Measurements from ENCODE around the gene C9orf50.

The C9orf50 gene

DNA sequence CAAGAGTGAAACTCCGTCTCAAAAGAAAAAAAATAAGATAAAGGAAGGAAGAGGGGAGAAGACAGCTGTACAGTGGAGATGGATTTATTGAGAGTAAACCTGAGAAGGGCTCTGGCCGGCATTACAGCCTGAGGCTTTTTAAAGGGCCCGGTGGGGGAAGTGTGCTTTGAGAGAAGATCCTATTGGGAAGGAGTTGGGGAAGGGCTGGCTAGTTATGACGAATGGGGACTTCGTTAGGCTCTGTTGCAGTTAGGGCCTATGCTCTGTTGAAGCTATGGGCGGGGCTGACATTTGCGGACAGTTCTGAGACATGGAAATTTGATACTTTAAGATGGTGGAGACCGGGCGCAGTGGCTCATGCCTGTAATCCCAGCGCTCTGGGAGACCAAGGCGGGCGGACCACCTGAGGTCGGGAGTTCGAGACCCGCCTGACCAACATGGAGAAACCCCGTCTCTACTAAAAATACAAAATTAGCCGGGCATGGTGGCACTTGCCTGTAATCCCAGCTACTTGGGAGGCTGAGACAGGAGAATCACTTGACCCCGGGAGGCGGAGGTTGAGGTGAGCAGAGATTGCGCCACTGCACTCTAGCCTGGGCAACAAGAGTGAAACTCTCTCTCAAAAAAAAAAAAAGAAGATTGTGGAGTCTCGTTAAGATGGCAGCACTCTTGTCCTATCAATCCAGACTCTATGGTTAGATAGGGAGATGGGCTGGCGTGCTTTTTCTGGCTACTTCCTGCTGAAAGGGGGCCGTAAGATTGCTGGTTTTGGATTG, 33.2 kb downstream of the C9orf50 start:
- H3K4me3 ChIP-seq (ENCODE audit: low read depth, low read length) = no peak overlapping the region
- no peak for TF ChIP-seq CTCF (conservative IDR thresholded peaks at IDR 0.05; ENCODE audit: low read depth, low read length)
- DNase-seq (ENCODE audit: low read depth) = no peak

DNA sequence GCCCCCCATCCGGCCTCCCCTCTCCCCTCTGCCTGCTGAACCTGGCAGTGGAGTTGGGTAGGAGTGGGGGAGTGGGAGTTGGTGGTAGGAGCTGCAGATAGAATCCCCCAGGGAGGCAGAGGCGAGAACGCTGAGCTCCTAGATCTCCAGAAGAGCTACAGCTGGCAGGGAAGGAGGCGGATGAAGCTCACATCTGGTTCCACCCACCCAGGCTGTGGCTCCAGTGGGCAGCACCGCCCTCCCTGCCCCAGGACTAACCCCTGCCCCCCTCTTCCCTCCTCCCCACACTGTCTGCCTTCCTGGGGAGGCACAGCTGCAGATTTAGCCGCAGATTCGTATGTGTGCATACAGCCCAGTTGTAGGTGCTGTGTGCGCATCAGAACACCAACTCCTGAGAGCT, 34.2 kb downstream of the C9orf50 start:
- TF ChIP-seq CTCF (conservative IDR thresholded peaks at IDR 0.05; ENCODE audit: low read depth, low read length) = no peak
- peak; percentile 40 for DNase-seq (ENCODE audit: low read depth)
- H3K4me3 ChIP-seq (ENCODE audit: low read depth, low read length) = no peak overlapping the region

- TF ChIP-seq CTCF (conservative IDR thresholded peaks at IDR 0.05; ENCODE audit: low read depth, low read length) = no peak
- no peak overlapping the region for H3K4me3 ChIP-seq (ENCODE audit: low read depth, low read length)
- no peak for DNase-seq (ENCODE audit: low read depth)
These were observed 34.7 kb downstream of the C9orf50 start for GRCh38 chr9:129586245-129586644.

DNA sequence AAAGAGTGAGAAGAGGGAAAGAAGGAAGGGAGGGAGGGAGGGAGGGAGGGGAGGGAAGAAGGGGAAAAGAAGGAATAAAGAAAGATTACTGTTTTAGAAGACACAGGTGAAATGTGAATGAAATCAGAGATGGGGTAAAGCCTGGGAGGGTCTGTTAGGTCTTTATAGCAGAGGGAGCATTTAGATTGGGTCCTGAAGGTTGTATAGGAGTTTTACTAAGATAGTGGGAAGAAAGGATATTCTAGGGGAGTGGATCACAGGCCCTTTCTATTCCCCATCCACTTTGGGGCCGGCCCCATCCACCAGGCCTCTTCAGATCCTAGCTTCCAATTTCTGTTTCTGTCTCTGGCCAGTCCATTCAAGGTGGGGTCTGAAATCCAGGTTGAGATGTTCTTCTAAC, 35.5 kb downstream of the C9orf50 start:
- DNase-seq (ENCODE audit: low read depth) = no peak
- no peak overlapping the region for H3K4me3 ChIP-seq (ENCODE audit: low read depth, low read length)
- no peak for TF ChIP-seq CTCF (conservative IDR thresholded peaks at IDR 0.05; ENCODE audit: low read depth, low read length)

- no peak overlapping the region for H3K4me3 ChIP-seq (ENCODE audit: low read depth, low read length)
- DNase-seq (ENCODE audit: low read depth) = peak; percentile 94
- TF ChIP-seq CTCF (conservative IDR thresholded peaks at IDR 0.05; ENCODE audit: low read depth, low read length) = no peak
These were observed 36.8 kb downstream of the C9orf50 start for GRCh38 chr9:129584136-129584535.

- no peak for DNase-seq (ENCODE audit: low read depth)
- no peak for TF ChIP-seq CTCF (conservative IDR thresholded peaks at IDR 0.05; ENCODE audit: low read depth, low read length)
- no peak overlapping the region for H3K4me3 ChIP-seq (ENCODE audit: low read depth, low read length)
These were observed 37.4 kb downstream of the C9orf50 start for GRCh38 chr9:129583308-129584038.
